GM12864 (cell line): ENCODE results near the gene LAMA4.

Source experiments
- DNase-seq: peaks from one replicate; pipeline ENCODE4 v3.0.0-alpha.2; 2011; ENCODE audit warnings: low read depth
- H3K4me3 ChIP-seq: 2 replicates; pipeline ENCODE4 v1.5.1; 2011; ENCODE audit warnings: mild to moderate bottlenecking, low read depth, low read length, control low read depth
- CTCF ChIP-seq: IDR thresholded peaks from 2 replicates; pipeline ENCODE4 v1.5.1; 2011; ENCODE audit warnings: low read depth, mild to moderate bottlenecking, moderate library complexity, low read length, control low read depth, inconsistent platforms; ENCODE audit errors: missing control alignments

The LAMA4 gene

GRCh38 chr6:112296122-112296521, 41.8 kb upstream of the LAMA4 start:
- no peak for DNase-seq
- peak; percentile 50 for TF ChIP-seq CTCF

DNA sequence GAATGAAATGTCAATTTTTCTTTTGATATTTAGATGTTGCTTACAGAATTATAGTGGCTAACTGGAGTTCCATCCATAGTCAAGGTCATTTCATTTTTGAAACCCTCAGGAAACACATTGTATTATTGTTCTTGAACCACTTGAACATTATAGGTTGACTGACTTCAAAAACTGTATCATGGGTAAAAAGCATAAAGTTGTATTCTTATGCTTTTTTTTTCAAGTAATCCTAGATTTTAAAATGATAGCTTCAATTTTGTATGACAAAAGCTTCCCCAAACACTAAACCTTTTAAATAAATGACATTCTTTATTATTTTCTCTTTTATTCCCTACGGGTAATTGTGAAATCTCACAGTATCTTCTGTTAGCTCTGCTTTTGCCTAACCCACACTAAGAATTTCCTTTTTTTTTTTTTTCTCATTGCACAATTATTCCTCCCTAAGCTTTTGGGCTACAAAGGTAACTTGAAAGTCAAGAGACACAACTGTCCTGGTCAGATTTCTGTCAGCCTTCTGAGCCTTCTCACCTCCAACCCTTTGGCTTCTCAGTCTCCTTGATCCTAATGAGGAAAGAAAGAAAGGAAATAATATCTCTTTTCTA, 36.9 kb upstream of the LAMA4 start:
- no peak for DNase-seq
- no peak overlapping the region for H3K4me3 ChIP-seq
- no peak for TF ChIP-seq CTCF

More at GRCh38 chr6:112296122-112296521, 41.8 kb upstream of the LAMA4 start:
- no peak overlapping the region for H3K4me3 ChIP-seq

DNA sequence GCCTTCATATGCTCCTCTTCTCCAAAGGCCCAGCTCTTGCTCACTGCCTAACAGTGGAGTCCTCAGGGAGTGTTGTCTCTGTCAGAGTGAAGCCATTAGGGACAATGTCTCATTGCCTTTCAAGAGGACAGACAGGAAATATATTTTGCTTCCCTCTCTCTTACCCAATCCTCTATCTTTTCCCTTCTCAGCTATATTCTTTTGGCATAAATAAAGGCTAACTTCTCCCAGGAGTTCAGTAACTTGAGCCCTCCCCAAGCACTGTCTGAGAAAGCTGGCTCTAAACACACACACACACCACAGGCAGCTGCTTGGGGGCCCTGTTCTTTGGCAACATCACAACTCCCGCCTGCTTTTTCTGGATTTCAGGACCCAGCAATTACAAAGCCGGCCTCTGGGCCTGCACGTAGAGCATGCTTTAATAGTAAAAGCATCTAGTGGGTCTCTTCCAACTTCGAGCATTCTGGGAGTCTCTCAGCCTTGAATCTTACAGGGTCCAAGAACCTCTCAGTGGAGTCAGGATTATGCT, 34.7 kb upstream of the LAMA4 start:
- TF ChIP-seq CTCF = no peak
- DNase-seq = no peak
- H3K4me3 ChIP-seq = no peak overlapping the region

DNA sequence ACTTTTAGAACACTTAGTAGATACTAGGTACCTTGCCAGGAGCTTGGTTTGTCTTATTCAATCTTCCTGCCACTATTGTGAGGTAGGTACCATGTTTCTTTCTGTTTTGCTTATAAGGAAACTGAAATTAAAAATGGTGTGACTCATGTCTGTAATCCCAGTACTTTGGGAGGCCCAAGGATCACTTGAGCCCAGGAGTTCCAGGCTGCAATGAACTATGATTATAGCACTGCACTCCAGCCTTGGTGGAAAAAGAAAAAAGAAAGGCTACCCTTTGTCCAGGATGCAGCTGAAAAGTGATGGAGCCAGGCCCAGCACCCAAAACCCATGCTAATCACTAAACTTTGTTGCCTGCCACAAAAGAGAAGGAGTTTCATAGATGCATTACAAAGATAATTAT, 34.1 kb upstream of the LAMA4 start:
- H3K4me3 ChIP-seq = no peak overlapping the region
- DNase-seq = no peak
- TF ChIP-seq CTCF = no peak

DNA sequence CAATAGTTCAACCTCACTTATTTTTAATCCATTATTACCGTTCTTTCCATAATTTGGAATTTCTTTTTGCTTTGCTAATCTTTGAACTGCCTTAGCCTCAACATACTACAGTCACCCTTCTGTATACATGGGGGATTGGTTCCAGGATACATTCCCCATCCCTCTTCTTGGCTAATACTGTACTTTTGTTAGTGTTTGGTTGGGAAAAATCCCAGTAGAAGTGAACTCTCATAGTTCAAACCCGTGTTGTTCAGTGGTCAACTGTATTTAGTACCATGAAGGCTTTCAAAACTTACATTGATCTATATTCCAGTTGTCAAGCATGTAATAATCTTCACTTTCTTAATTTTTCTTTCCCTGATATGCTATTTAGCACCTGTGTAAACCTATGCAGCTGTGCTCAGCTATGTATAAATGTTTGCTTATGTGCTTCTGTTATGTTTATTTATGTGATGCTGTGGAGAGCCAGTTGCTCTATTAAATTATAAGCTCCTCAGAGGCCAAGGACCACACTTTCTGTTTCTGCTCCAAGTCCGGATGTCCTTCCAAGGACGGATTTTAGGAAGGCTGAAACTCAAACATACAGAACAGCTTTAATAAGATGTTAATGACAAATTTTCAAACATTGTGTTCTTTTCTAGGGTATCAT, 33.3 kb upstream of the LAMA4 start:
- no peak for DNase-seq
- no peak for TF ChIP-seq CTCF

GRCh38 chr6:112286500-112287144, 32.3 kb upstream of the LAMA4 start:
- no peak overlapping the region for H3K4me3 ChIP-seq
- TF ChIP-seq CTCF = no peak
- no peak for DNase-seq

More for the DNA sequence above, 33.3 kb upstream of the LAMA4 start:
- H3K4me3 ChIP-seq = no peak overlapping the region
